HCT116 (cell line): ENCODE data around the gene GAK.

Experiments
- ATF3 ChIP-seq: IDR thresholded peaks from 2 replicates; pipeline ENCODE4 v1.6.1; 2012
- CTCF ChIP-seq, 3 experiments: fragments of 200-600 bp in 1 of 3; sonication (generic) in 1 of 3; IDR thresholded peaks in 2 of 3; conservative IDR thresholded peaks in 1 of 3; 2 replicates each; pipeline ENCODE4 v1.5.1; 2012 to 2017; ENCODE audit warnings: low read depth in 2 of 3, low read length in 2 of 3, antibody characterized with exemption in 1 of 3, borderline replicate concordance in 1 of 3, control low read depth in 1 of 3, mild to moderate bottlenecking in 1 of 3, mixed read lengths in 1 of 3, mixed run types in 1 of 3, moderate library complexity in 1 of 3; ENCODE audit not compliant: insufficient read depth in 1 of 3
- EGR1 ChIP-seq: IDR thresholded peaks from 2 replicates; pipeline ENCODE4 v1.6.1; 2012; ENCODE audit warnings: low read depth
- EZH2 ChIP-seq: fragments of 200-600 bp; sonication (generic); IDR thresholded peaks from 2 replicates; pipeline ENCODE4 v1.6.1; 2017; ENCODE audit warnings: antibody characterized with exemption, mixed run types
- EZH2phosphoT487 ChIP-seq: fragments of 200-600 bp; IDR thresholded peaks from 2 replicates; pipeline ENCODE4 v1.6.1; 2018; ENCODE audit warnings: antibody characterized with exemption, borderline replicate concordance
- FOSL1 ChIP-seq: IDR thresholded peaks from 2 replicates; pipeline ENCODE4 v1.6.1; 2012; ENCODE audit warnings: low read depth
- MAX ChIP-seq: IDR thresholded peaks from 2 replicates; pipeline ENCODE4 v1.6.1; 2012
- POLR2A ChIP-seq: IDR thresholded peaks from 2 replicates; pipeline ENCODE4 v1.7.0; 2011; ENCODE audit warnings: borderline replicate concordance; ENCODE audit not compliant: insufficient read depth, insufficient read length; ENCODE audit errors: extremely low read depth
- POLR2AphosphoS5 ChIP-seq: IDR thresholded peaks from 2 replicates; pipeline ENCODE4 v1.6.1; 2011; ENCODE audit warnings: mild to moderate bottlenecking, low read depth, low read length, moderate library complexity
- RAD21 ChIP-seq: IDR thresholded peaks from 2 replicates; pipeline ENCODE4 v1.6.1; 2012; ENCODE audit warnings: low read depth, mild to moderate bottlenecking
- REST ChIP-seq: IDR thresholded peaks from 2 replicates; pipeline ENCODE4 v1.6.1; 2012; ENCODE audit warnings: low read depth

GRCh38 chr4:955931-956381 is 23.8 kb upstream of the GAK start:
- no peak for TF ChIP-seq EZH2phosphoT487
- no peak for TF ChIP-seq RAD21
- no peak for TF ChIP-seq REST
- no peak for TF ChIP-seq POLR2AphosphoS5
- no peak for TF ChIP-seq CTCF (IDR thresholded peaks at IDR 0.05 in 2 of 3, conservative IDR thresholded peaks at IDR 0.05 in 1 of 3; ENCODE audit: borderline replicate concordance in 1 of 3, insufficient read depth in 1 of 3, low read depth in 2 of 3, low read length in 2 of 3)
- TF ChIP-seq ATF3, result no peak
- no peak for TF ChIP-seq POLR2A
- TF ChIP-seq EZH2, result no peak
- no peak for TF ChIP-seq MAX
- no peak for TF ChIP-seq EGR1
- TF ChIP-seq FOSL1, result no peak
